Cardiac muscle cell (in vitro differentiated cells and primary cell): Measurements from ENCODE around the gene TSBP1. TPM values are rescaled to one million over a fixed set of nuclear protein-coding genes. Genes with fewer than 3 reads are reported as not detected.

Source experiments
- DNase-seq, 2 donors: peaks; one replicate each; pipeline versions ENCODE4 v3.0.0 to v3.0.0-alpha.2; 2010 to 2017; ENCODE audit warnings: low read depth in 1 of 2, low spot score in 1 of 2
- H3K27ac ChIP-seq: fragments of 200-600 bp; sonication (generic); 2 replicates; pipeline ENCODE4 v1.5.1; 2016
- H3K27me3 ChIP-seq: fragments of 200-600 bp; sonication (generic); 2 replicates; pipeline ENCODE4 v1.6.0; 2016; ENCODE audit warnings: control low read depth
- H3K36me3 ChIP-seq: fragments of 200-600 bp; sonication (generic); 2 replicates; pipeline ENCODE4 v1.5.1; 2016; ENCODE audit warnings: control low read depth
- H3K4me1 ChIP-seq: fragments of 200-600 bp; sonication (generic); 2 replicates; pipeline ENCODE4 v1.8.1; 2017; ENCODE audit warnings: low read depth, mild to moderate bottlenecking, mixed run types
- H3K4me3 ChIP-seq: fragments of 200-600 bp; sonication (generic); 2 replicates; pipeline ENCODE4 v1.5.1; 2016; ENCODE audit warnings: mild to moderate bottlenecking
- H3K9me3 ChIP-seq: fragments of 200-600 bp; sonication (generic); 2 replicates; pipeline ENCODE4 v1.5.1; 2017; ENCODE audit warnings: low read depth, mild to moderate bottlenecking, control low read depth
- CTCF ChIP-seq: IDR thresholded peaks from 2 replicates; pipeline ENCODE4 v1.5.1; 2012; ENCODE audit warnings: low read depth, mild to moderate bottlenecking, low read length
- polyA plus RNA-seq: library from polyadenylated mRNA; unstranded; fragments of >200 nt; fragmentation: Nextera tagmentation; extraction: Ambion mirVana; gene quantifications from 2 replicates; pipeline ENCODE4 v1.2.1, GENCODE V29; 2016
- total RNA-seq: library from RNA; depleted of rRNA; stranded (reverse); fragments of >200 nt; gene quantifications from 2 replicates; pipeline ENCODE4 v1.2.3, GENCODE V29; 2016

The TSBP1 gene, protein sequence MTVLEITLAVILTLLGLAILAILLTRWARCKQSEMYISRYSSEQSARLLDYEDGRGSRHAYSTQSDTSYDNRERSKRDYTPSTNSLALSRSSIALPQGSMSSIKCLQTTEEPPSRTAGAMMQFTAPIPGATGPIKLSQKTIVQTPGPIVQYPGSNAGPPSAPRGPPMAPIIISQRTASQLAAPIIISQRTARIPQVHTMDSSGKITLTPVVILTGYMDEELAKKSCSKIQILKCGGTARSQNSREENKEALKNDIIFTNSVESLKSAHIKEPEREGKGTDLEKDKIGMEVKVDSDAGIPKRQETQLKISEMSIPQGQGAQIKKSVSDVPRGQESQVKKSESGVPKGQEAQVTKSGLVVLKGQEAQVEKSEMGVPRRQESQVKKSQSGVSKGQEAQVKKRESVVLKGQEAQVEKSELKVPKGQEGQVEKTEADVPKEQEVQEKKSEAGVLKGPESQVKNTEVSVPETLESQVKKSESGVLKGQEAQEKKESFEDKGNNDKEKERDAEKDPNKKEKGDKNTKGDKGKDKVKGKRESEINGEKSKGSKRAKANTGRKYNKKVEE
- not detected in 2 replicates for total RNA-seq
- not detected in 2 replicates for polyA plus RNA-seq

DNA sequence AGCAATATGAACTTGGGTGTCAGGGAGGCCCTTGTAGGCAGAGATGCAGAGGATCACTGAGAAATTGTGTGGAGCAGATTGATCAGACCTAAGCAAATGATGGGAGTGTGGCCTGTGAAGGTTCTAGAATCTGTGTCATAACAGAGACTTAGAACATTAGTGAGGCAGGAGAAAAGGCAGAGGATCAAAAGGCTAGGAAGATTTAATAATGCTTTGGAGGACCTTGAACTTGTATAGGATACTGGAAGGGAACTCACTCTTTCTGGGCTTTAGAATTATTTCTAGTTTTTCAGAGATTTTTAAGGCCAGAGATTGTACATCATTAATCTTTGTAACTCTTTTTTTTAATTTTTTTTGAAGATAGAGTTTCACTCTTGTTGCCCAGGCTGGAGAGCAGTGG, at the start of gene TSBP1:
TSBP1 (minus strand) TSS at position 101 of the 400 bp plus-strand sequence. CDS start 197 bp downstream, outside the sequence.
- Histone ChIP-seq H3K4me3 (no peak within 1 kb of the TSS), H3K36me3 (no peaks in the 10 kb centered on the region), H3K9me3 (no peaks in the 10 kb centered on the region), H3K4me1 (no peaks in the 10 kb centered on the region), H3K27ac (no peak within 1 kb of the TSS), H3K27me3 (no peaks in the 10 kb centered on the region)
- DNase-seq = no peak
- TF ChIP-seq CTCF = no peak

- peaks cover 52% of the 10 kb centered on the region for H3K27me3 ChIP-seq
- no peak for TF ChIP-seq CTCF
- DNase-seq = peak in 1 of 2 donors; percentile 58
- H3K4me1 ChIP-seq = no peaks in the 10 kb centered on the region
- no peak overlapping the region for H3K4me3 ChIP-seq
- H3K36me3 ChIP-seq = no peaks in the 10 kb centered on the region
- no peaks in the 10 kb centered on the region for H3K9me3 ChIP-seq
- no peak overlapping the region for H3K27ac ChIP-seq
Observed at GRCh38 chr6:32416036-32416435, 44.3 kb upstream of the TSBP1 start.

DNA sequence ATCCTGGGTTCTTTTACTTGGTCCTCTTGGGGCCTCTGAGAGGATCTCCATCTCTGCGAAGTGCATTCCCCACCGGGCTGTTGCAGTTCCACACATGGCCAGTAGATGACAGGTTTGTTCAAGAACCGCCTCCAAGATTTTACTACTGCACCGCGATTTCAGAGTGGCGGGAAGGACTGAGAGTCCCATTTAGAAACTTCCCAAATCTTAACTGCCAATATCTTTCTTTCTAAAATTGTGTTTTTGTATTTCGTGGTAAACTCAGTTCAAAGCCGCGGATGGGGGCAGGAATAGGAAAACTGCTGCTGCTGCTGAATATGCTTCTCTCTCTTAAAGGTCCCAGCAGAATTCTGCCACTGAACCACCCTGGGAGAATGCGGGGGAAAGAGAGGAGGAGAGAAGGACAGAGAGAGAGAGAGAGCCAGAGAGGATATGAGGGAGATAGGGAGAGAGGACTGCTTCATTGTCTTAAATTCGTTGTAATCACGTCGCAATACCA, 43.9 kb upstream of the TSBP1 start:
- Histone ChIP-seq H3K9me3 (no peaks in the 10 kb centered on the region), H3K27me3 (peaks cover 52% of the 10 kb centered on the region), H3K4me1 (no peaks in the 10 kb centered on the region), H3K36me3 (no peaks in the 10 kb centered on the region), H3K4me3 (no peak overlapping the region), H3K27ac (no peak overlapping the region)
- peak; percentile 99 for TF ChIP-seq CTCF
- DNase-seq = peak; percentile 83 to 84

GRCh38 chr6:32413427-32414047, 41.8 kb upstream of the TSBP1 start:
- no peak overlapping the region for H3K4me3 ChIP-seq
- peak; percentile 77 to 85 for DNase-seq
- no peaks in the 10 kb centered on the region for H3K9me3 ChIP-seq
- peaks cover 37% of the 10 kb centered on the region for H3K27me3 ChIP-seq
- H3K36me3 ChIP-seq = no peaks in the 10 kb centered on the region
- no peak overlapping the region for H3K27ac ChIP-seq
- peak; percentile 95 for TF ChIP-seq CTCF
- H3K4me1 ChIP-seq = no peaks in the 10 kb centered on the region

DNA sequence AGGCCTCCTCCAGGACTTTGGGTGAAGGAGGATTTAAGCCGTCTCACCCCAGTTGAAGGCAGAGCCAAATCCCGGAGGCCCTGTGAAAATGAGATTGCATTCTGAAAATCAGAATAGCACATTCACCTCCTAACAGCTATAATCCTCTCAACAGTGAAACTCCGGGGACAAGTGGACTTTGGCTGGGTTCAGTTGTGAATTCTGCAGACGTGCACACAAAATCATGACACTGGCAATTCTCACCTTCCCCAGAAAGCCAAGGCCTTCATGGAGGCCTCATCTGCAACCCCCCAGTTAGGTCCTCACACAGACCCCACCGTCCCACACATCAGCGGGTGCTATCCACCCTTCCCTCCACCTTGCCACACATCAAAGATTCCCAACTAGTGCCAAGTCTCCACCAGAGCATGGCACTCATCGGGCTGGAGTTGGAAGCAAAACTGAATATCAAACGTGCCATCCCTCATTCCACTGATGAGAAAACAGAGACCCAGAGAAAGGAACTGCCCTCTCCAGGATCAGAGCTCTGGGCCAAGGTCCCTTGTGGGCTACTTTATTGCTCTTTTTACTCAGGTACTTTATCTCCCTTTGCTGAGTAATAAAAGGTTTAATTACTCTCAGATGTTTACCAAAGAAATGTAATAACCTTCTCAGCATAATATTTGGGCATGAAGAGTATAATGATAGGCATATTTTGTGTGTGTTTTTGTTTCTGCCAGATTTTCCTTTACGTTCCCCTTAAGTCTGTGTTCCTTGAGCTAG, 40.0 kb upstream of the TSBP1 start:
- H3K4me3 ChIP-seq = no peak overlapping the region
- no peaks in the 10 kb centered on the region for H3K9me3 ChIP-seq
- no peaks in the 10 kb centered on the region for H3K36me3 ChIP-seq
- no peaks in the 10 kb centered on the region for H3K4me1 ChIP-seq
- H3K27ac ChIP-seq = no peak overlapping the region
- peaks cover 37% of the 10 kb centered on the region for H3K27me3 ChIP-seq
- no peak for DNase-seq
- no peak for TF ChIP-seq CTCF
